Urothelium cell line (cell line): ENCODE measurements around the gene S100A6.
A peak's percentile ranks its signal among the peaks of the same experiment; 100 is the strongest.
"Not testable (repeated sequence)": the region's sequence is repeated elsewhere in the genome, so short reads cannot be mapped to it uniquely, and the experiment has no call there.

Source experiments
- DNase-seq: peaks from one replicate; pipeline ENCODE4 v3.0.0; 2011; ENCODE audit warnings: low spot score, mixed read lengths
- FAIRE-seq: peaks from 2 replicates; lab custom pipeline; 2011; peaks lifted over from hg19 to GRCh38; lab: Jason Lieb, UNC

Gene S100A6

DNA sequence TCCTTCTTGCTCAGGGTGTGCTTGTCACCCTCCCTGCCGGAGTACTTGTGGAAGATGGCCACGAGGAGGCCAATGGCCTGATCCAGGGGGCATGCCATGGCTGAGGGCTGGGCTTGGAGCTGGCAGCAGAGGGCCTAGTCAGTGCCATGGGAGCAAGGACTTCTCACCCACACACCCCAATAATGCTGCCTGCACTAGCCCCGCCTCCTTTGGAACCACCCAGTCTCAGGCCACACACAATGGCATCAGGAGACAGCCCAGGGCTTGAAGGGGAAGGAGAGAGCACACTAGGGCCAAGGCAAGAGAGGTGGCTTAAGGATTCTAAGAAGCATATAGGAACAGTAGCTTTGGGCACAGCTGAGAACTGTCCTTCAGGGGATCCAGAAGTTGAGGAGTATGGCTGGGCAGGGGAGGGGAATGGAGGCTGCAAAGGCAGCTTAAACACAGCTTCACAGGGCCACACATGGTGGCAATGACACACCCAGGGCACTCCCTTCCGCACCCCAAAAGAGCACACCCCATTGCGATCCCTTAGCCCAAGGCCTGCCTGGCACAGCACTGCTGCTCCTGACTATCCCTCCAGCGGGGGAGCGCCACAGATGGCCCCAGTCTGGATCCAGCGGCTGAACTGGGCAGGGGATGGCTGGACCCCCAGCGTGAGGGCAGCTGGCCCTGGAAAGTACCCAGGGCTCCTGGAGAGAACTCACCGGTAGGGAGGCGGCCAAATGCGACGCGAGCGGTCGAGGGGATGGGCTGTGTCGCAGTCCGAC, at the start of gene S100A6:
Gene S100A6, minus strand, starts transcription at position 750 of the 770 bp plus-strand sequence. Its CDS starts 652 bp downstream, at position 98.
- DNase-seq (no peak), FAIRE-seq (no peak)

DNA sequence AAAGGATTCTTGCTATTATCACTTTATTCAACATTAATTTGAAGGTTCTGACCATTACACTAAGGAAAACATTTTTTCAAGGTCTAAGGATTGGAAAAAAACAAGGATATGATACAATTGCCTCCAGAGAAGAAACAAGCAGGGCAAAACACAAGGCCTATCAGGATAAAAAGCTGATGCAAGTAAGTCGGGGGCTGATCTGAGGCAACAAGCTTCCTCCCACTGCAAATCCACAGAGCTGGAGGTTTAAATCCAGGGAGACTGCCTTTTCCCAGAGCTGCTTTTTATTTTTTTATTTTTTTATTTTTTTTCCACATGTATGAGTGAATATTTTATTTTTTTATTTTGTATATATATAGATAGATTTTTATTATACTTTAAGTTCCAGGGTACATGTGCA, 49.2 kb upstream of the S100A6 start:
- FAIRE-seq (no peak), DNase-seq (no peak)

- FAIRE-seq (no peak), DNase-seq (no peak)
These were observed 48.2 kb upstream of the S100A6 start for GRCh38 chr1:153583976-153584375.

- FAIRE-seq, DNase-seq: not testable (repeated sequence)
These were observed 47.7 kb upstream of the S100A6 start for GRCh38 chr1:153583514-153583913.

GRCh38 chr1:153582836-153583235, 47.0 kb upstream of the S100A6 start:
- FAIRE-seq, DNase-seq: not testable (repeated sequence)

- no peak for DNase-seq
- no peak for FAIRE-seq
These were observed 43.1 kb upstream of the S100A6 start for GRCh38 chr1:153578936-153579335.

DNA sequence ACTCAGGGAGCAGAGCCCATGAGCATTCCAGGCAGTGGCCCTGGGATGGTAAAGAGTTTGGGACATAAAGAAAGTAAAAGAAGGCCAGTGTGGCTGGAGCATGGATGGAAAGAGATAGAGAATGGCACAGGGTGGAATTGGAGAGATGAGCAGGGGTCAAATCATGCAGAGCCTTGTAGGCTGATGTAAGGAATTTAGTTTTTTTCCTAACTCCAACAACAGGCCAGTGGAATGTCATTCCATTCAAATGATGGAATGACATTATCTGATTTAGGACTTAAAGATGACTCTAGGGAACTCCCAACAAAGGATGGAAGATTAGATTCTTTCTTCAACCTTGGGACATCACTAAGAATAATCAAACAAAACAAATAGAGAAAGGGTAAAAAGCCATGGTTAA, 42.7 kb upstream of the S100A6 start:
- FAIRE-seq (no peak), DNase-seq (peak; percentile 18)

DNA sequence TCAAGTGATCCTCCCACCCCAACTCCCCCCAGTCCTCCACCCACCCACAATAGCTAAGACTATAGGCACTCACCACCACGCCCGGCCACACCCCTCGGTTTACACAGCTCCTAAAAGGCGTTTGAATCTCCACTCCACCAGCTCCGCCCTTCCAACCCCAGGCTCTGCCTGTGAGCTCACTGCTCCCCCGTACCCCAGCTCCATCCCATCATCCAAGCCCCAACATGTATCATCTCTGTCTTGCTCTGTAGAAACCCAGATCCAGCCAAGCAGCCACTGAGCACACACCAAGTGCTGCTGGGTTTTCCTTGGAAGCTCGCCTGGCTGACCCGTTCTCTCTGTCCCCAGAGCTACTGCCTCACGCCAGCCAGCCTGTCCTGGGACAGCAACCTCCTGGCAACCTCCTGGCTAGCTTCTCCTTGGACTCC, 41.8 kb upstream of the S100A6 start:
- no peak for FAIRE-seq

DNA sequence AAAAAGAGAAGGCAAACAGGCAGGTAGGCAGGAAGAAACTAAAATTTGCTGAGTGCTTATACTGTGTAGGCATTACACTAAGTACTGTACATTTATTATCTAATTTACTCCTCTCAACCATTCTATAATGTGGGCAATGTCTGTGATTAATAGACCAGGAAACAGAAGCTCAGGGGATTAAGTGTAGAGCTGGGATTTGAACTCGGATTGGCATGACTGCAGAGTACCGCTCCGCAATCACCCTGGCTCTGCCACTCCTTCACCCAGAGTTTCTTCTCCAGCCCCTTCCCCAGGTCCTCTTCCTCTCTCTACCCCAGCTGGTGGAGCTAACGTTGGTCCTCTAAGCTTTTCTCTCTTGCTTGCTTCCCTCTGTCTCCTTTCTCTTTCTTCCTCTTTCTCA, 41.3 kb upstream of the S100A6 start:
- no peak for DNase-seq
- no peak for FAIRE-seq

More for the DNA sequence above, 41.8 kb upstream of the S100A6 start:
- DNase-seq: no peak

- not testable (repeated sequence) for FAIRE-seq, DNase-seq
These were observed 39.7 kb upstream of the S100A6 start for GRCh38 chr1:153575497-153575896.

- not testable (repeated sequence) for FAIRE-seq, DNase-seq
These were observed 39.3 kb upstream of the S100A6 start for GRCh38 chr1:153575081-153575491.

DNA sequence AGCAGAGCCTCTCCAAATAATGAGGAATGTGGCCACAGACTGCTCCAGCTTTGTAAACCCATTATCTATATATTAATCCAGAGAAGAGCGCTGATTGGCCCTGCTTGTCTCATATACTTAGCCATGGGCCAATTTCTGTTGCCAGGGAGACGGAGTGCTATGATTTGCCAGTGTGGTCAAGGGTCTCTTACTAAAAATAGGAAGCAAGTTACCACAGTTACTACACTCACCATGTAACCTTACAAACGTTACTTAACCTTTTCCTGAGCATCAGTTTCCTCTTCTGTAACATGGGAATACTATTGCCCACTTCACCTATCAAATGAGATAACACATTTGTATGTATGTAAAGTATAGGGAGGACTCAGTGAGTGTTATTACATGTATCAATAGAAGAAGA, 37.6 kb upstream of the S100A6 start:
- no peak for DNase-seq
- FAIRE-seq: no peak

GRCh38 chr1:153572569-153573015, 36.8 kb upstream of the S100A6 start:
- FAIRE-seq (no peak), DNase-seq (peak; percentile 79)

- DNase-seq (no peak), FAIRE-seq (no peak)
These were observed 35.9 kb upstream of the S100A6 start for GRCh38 chr1:153571706-153572105.

GRCh38 chr1:153570874-153571273, 35.1 kb upstream of the S100A6 start:
- FAIRE-seq (no peak), DNase-seq (no peak)

DNA sequence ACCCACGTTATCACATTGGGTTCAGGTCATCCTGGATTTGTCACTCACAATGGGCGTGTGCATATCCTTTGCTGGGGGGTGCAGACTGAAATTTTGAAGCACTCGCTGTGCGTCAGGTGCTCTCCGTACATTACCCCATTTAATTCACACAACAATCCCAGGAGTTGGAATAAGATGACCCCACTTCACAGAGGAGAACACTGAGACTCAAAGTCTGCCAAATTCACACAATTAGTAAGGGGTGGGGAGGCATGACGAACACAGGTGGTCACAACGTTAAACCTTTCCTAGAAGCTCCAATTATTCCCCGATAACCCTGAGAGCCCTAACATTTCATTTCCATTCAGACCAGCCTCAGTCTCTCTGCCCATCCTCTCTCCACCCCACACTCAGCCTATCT, 33.7 kb upstream of the S100A6 start:
- no peak for FAIRE-seq
- DNase-seq: no peak

DNA sequence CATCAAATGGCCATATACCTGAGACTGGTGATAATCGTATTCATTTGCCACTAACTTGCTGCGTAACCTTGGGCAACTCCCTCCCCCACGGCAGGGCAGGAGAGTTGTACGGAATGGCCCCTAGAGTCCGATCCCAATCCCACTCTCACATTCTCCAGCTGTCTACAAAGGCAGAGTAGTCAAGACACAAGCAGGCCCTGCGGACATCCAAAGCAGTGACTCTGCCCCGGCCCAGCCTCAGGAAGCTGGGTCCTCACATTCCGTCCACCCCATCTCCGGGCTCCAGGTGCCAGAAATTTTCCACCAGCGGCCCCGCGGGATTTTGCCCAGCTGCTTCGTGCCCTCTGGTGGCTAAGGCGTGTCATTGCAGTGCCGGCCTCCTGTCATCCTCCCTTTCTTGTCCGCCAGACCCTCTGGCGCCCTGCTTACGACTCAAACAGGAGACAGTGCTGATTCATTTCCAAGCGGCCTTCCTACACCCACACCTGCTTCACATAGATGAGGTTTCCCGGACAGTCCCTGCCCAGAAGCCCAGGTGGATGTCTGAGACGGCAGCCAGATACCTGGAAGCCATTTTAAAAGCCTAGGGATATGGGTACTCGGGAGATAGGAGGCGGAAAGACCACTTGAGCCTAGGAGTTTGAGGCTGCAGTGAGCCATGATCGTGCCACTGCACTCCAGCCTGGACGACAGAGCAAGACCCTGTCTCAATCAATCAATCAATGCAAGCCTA, 32.7 kb upstream of the S100A6 start:
- DNase-seq (peak; percentile 90), FAIRE-seq (peak; percentile 13)

- peak; percentile 68 for DNase-seq
- FAIRE-seq: peak; percentile 52
These were observed 32.0 kb upstream of the S100A6 start for GRCh38 chr1:153567621-153568366.

DNA sequence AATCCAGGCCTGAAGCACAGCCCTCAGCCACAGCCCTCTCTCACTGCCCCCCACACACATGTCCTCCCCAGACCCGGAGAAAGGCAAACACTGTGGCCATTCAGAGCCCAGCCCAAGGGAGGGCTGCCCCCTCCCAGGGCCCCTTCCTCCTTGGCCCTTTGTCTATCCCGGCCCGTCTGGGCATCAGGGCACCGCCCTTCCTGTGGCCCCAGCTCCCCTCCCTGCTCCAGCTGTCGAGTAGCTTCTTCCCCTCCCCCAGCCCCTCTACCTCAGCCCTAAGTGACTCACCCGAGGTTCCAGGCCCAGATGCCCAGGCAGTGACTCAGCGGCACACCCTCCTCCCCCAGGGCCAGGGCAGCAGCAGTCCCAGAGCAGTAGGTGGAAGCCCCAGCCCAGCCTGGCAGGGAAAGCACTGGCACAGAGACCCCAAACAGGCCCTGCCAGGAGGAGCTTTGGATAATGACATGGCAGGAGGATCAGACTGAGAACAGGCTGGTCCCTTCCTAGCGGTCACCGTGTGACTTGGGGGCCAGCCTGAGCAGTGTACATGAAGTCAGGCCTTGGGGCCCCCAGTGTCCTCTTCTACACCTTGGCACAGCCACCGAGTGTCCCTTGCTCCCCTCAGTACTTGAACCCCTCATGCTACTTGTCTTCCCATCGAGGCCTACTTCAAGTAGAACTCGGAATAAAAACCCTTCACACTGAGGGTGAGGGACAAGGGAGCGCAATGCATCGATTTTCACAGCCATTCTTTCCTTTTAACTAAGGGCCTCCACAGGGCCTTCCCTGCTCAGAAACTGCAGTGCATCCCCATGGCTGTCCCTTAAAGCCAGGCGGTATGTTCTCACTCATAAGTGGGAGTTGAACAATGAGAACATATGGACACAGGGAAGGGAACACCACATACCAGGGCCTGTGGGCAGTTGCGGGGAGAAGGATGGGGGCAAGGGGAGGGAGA, 30.9 kb upstream of the S100A6 start:
- FAIRE-seq (peak; percentile 85), DNase-seq (peak; percentile 97)
